ENCODE measurements around the gene PLA2G4D. TPM values are rescaled to one million over a fixed set of nuclear protein-coding genes. Genes with fewer than 3 reads are reported as not detected.

Gene PLA2G4D
- total RNA-seq, 3 donors from 2014 or later (not counting 1 experiment from before 2014, with no cell fraction given): not detected

DNA sequence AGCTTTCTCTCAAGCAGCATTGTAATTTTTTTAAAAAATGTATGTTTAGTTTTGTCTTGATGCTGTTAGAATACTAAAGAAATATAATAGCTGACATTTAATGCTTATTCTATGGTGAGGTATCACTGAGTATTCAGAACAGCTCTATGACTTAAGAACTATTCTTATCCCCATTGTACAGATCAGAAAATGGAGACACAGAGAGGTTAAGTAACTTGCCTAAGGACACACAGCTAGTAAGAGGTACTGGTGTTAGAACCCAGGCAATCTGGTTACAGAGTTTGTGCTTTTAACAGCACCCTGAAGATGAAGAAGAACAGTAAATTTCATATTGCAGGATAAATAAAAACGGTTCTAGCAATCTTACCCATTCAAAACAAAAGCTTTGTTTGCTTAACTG is 15.5 kb downstream of the PLA2G4D start:
- peaks cover 3% of the 10 kb centered on the region for H3K27me3 ChIP-seq (ENCODE audit: control insufficient read depth, insufficient read depth, low read length)
- H3K36me3 Mint-ChIP-seq: no peaks in the 10 kb centered on the region
- H3K4me1 ChIP-seq (ENCODE audit: control insufficient read depth, insufficient read depth, low read length): peaks cover 2% of the 10 kb centered on the region
- peaks cover 5 to 7% of the 10 kb centered on the region in 2 donors for H3K27me3 Mint-ChIP-seq (ENCODE audit: low read depth in 2 of 2)
- no peak overlapping the region for H3K4me3 ChIP-seq (ENCODE audit: low read length)
- H3K9me3 Mint-ChIP-seq: no peaks in the 10 kb centered on the region
- intact Hi-C loops (cut with micrococcal nuclease): no loop called here
- no peaks in the 10 kb centered on the region for H3K4me1 Mint-ChIP-seq
- DNase-seq (no peak), ATAC-seq (no peak)
- no peaks in the 10 kb centered on the region for H3K9me3 ChIP-seq (ENCODE audit: control insufficient read depth, insufficient read depth, low read length)
- no peak overlapping the region for H3K4me3 Mint-ChIP-seq
- 100% methylated on average over 1 of the region's 1 CpG for WGBS (ENCODE audit: insufficient coverage)
- no peak overlapping the region for H3K27ac ChIP-seq (ENCODE audit: low read length)
- H3K36me3 ChIP-seq (ENCODE audit: control insufficient read depth, insufficient read depth, low read length): no peaks in the 10 kb centered on the region
- H3K27ac Mint-ChIP-seq: no peak overlapping the region
- TF ChIP-seq, protein P1, sequence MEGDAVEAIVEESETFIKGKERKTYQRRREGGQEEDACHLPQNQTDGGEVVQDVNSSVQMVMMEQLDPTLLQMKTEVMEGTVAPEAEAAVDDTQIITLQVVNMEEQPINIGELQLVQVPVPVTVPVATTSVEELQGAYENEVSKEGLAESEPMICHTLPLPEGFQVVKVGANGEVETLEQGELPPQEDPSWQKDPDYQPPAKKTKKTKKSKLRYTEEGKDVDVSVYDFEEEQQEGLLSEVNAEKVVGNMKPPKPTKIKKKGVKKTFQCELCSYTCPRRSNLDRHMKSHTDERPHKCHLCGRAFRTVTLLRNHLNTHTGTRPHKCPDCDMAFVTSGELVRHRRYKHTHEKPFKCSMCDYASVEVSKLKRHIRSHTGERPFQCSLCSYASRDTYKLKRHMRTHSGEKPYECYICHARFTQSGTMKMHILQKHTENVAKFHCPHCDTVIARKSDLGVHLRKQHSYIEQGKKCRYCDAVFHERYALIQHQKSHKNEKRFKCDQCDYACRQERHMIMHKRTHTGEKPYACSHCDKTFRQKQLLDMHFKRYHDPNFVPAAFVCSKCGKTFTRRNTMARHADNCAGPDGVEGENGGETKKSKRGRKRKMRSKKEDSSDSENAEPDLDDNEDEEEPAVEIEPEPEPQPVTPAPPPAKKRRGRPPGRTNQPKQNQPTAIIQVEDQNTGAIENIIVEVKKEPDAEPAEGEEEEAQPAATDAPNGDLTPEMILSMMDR (IDR thresholded peaks at IDR 0.05): no peak

DNA sequence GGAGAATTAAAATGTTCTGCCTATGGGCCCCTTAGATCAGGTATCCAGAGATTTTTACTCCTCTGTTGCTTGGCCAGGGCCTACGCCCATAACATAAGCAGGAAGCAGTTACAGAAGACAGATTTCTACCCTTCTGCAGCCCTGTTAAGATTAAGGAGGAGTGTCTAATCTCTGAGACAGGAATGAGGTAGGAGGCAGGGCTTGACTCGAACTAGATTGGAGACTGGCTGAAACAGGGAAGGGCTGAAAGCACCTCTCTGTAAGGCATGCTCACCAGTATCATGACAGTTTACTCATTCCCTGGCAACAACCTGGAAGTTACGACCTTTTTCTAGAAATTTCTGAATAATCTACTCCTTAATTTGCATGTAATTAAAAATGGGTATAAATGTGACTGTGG is 16.7 kb downstream of the PLA2G4D start:
- TF ChIP-seq, protein P1 (IDR thresholded peaks at IDR 0.05): no peak
- no peak for ATAC-seq
- H3K4me1 Mint-ChIP-seq: no peaks in the 10 kb centered on the region
- WGBS (ENCODE audit: insufficient coverage): 67% methylated on average over 2 of the region's 3 CpGs
- Histone ChIP-seq H3K27me3 (ENCODE audit: control insufficient read depth, insufficient read depth, low read length) (no peaks in the 10 kb centered on the region), H3K9me3 (ENCODE audit: control insufficient read depth, insufficient read depth, low read length) (no peaks in the 10 kb centered on the region), H3K36me3 (ENCODE audit: control insufficient read depth, insufficient read depth, low read length) (no peaks in the 10 kb centered on the region), H3K4me1 (ENCODE audit: control insufficient read depth, insufficient read depth, low read length) (no peaks in the 10 kb centered on the region), H3K27ac (ENCODE audit: low read length) (no peak overlapping the region), H3K4me3 (ENCODE audit: low read length) (no peak overlapping the region)
- H3K36me3 Mint-ChIP-seq: no peaks in the 10 kb centered on the region
- no peak overlapping the region for H3K27ac Mint-ChIP-seq
- no peak overlapping the region for H3K4me3 Mint-ChIP-seq
- H3K9me3 Mint-ChIP-seq: no peaks in the 10 kb centered on the region
- intact Hi-C loops (cut with micrococcal nuclease): no loop called here
- DNase-seq: no peak
- H3K27me3 Mint-ChIP-seq (ENCODE audit: low read depth in 2 of 2): peaks cover 5 to 10% of the 10 kb centered on the region in 2 donors

- no peaks in the 10 kb centered on the region for H3K4me1 Mint-ChIP-seq
- no peaks in the 10 kb centered on the region for H3K36me3 ChIP-seq (ENCODE audit: control insufficient read depth, insufficient read depth, low read length)
- no peak overlapping the region for H3K4me3 Mint-ChIP-seq
- no peak for DNase-seq
- 94% methylated on average over 6 of the region's 6 CpGs for WGBS (ENCODE audit: insufficient coverage)
- no peaks in the 10 kb centered on the region for H3K9me3 ChIP-seq (ENCODE audit: control insufficient read depth, insufficient read depth, low read length)
- no peaks in the 10 kb centered on the region for H3K27me3 ChIP-seq (ENCODE audit: control insufficient read depth, insufficient read depth, low read length)
- H3K27ac Mint-ChIP-seq: no peak overlapping the region
- H3K27me3 Mint-ChIP-seq (ENCODE audit: low read depth in 2 of 2): peaks cover 4 to 10% of the 10 kb centered on the region in 2 donors
- no peak for ATAC-seq
- H3K9me3 Mint-ChIP-seq: no peaks in the 10 kb centered on the region
- H3K27ac ChIP-seq (ENCODE audit: low read length): no peak overlapping the region
- no peaks in the 10 kb centered on the region for H3K4me1 ChIP-seq (ENCODE audit: control insufficient read depth, insufficient read depth, low read length)
- H3K4me3 ChIP-seq (ENCODE audit: low read length): no peak overlapping the region
- TF ChIP-seq, protein P1 (IDR thresholded peaks at IDR 0.05): no peak
- intact Hi-C loops (cut with micrococcal nuclease): no loop called here
- H3K36me3 Mint-ChIP-seq: no peaks in the 10 kb centered on the region
Observed at GRCh38 chr15:42073418-42073817, 20.9 kb downstream of the PLA2G4D start.

- H3K27ac ChIP-seq (ENCODE audit: low read length): no peak overlapping the region
- 87% methylated on average over 11 of the region's 11 CpGs for WGBS (ENCODE audit: insufficient coverage)
- no peaks in the 10 kb centered on the region for H3K4me1 ChIP-seq (ENCODE audit: control insufficient read depth, insufficient read depth, low read length)
- DNase-seq: no peak
- ATAC-seq: no peak
- Mint-ChIP-seq H3K4me3 (no peak overlapping the region), H3K27ac (no peak overlapping the region), H3K4me1 (no peaks in the 10 kb centered on the region), H3K36me3 (no peaks in the 10 kb centered on the region), H3K9me3 (peaks cover 0 to 3% of the 10 kb centered on the region in 2 donors), H3K27me3 (ENCODE audit: low read depth in 2 of 2) (peaks cover 8 to 10% of the 10 kb centered on the region in 2 donors)
- H3K9me3 ChIP-seq (ENCODE audit: control insufficient read depth, insufficient read depth, low read length): no peaks in the 10 kb centered on the region
- no peak overlapping the region for H3K4me3 ChIP-seq (ENCODE audit: low read length)
- H3K36me3 ChIP-seq (ENCODE audit: control insufficient read depth, insufficient read depth, low read length): no peaks in the 10 kb centered on the region
- TF ChIP-seq, protein P1 (IDR thresholded peaks at IDR 0.05): no peak
- intact Hi-C loops (cut with micrococcal nuclease): no loop called here
- H3K27me3 ChIP-seq (ENCODE audit: control insufficient read depth, insufficient read depth, low read length): no peaks in the 10 kb centered on the region
Observed at GRCh38 chr15:42072141-42072685, 22.1 kb downstream of the PLA2G4D start.

Measured in natural killer cell (primary cell).